ENCODE measurements around the gene ZFX. TPM values are rescaled to one million over a fixed set of nuclear protein-coding genes. Genes with fewer than 3 reads are reported as not detected.
"Not testable (repeated sequence)": the region's sequence is repeated elsewhere in the genome, so short reads cannot be mapped to it uniquely, and the experiment has no call there.

Gene ZFX
- total RNA-seq, 1 donor from 2014 or later, result 66.4 TPM

DNA sequence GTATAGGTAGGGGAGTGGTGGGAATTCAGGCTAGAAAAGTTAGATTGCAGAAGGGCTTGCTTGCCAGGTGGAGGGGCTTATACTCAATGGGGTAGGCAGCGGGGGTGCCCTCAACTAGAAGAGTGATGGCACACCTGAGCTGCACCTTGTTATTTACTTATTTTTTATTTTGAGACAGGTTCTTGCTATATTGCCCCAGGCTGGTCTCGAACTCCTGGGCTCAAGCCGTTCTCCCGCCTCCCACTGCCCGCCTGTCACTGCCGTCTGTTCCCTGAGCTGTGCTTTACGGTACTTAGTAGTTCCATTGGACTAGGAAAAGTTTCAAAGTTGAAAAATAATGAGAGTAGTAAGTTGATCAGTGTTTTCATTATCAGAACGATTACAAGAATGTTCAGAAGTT lies 2.0 kb downstream of the ZFX start:
- DNase-seq (ENCODE audit: low spot score), result no peak

- no peak for DNase-seq (ENCODE audit: low spot score)
Observed at GRCh38 chrX:24153178-24153795, 3.8 kb downstream of the ZFX start.

GRCh38 chrX:24153796-24154189 lies 4.3 kb downstream of the ZFX start:
- no peak for DNase-seq (ENCODE audit: low spot score)

- DNase-seq (ENCODE audit: low spot score), result no peak
Observed at GRCh38 chrX:24154490-24155034, 5.0 kb downstream of the ZFX start.

- DNase-seq (ENCODE audit: low spot score), result not testable (repeated sequence)
Observed at GRCh38 chrX:24155747-24156146, 6.2 kb downstream of the ZFX start.

- no peak for DNase-seq (ENCODE audit: low spot score)
Observed at GRCh38 chrX:24156177-24156576, 6.6 kb downstream of the ZFX start.

GRCh38 chrX:24158881-24159280 lies 9.4 kb downstream of the ZFX start:
- no peak for DNase-seq (ENCODE audit: low spot score)

DNA sequence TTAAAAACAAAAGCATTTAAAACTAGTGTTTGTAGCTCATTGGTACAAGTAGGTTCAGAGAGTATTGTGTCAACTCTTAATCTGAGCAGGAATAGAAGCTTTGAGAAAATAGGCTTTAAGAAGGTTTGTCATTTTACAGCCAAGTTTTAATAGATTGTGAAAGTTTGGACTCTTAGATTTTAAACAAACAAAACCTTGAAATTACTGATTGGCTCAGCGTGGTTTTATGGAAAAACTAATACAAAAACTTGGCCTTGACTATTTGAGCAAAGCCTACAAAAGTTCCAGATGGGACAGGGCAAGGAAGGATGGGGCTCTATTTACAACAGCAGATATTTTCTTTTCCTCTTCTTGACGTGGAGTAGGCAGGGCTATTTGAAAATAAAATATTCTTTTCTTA lies 16.5 kb downstream of the ZFX start:
- no peak for DNase-seq (ENCODE audit: low spot score)

- no peak for DNase-seq (ENCODE audit: low spot score)
Observed at GRCh38 chrX:24167719-24168472, 18.4 kb downstream of the ZFX start.

GRCh38 chrX:24168807-24169206 lies 19.3 kb downstream of the ZFX start:
- no peak for DNase-seq (ENCODE audit: low spot score)

DNA sequence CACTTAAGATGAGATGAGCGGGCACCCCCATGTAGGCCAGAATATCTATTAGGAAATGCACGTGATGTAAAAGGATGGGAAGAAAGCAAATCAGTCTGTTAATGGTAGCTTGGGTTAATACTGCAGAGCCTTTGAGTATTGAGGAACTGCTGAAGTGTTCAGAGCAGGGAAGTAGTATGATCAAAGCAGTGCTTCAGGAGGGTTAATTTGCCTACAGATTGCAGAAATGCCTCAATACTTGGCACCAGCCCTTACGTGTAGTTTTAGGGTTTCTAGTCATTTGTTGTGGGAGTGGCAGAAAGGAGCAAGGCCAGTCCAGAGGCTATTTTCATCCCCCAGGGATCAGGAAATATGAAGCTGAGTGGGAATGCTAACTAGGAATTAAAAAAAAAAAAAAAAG lies 19.7 kb downstream of the ZFX start:
- DNase-seq (ENCODE audit: low spot score), result no peak

DNA sequence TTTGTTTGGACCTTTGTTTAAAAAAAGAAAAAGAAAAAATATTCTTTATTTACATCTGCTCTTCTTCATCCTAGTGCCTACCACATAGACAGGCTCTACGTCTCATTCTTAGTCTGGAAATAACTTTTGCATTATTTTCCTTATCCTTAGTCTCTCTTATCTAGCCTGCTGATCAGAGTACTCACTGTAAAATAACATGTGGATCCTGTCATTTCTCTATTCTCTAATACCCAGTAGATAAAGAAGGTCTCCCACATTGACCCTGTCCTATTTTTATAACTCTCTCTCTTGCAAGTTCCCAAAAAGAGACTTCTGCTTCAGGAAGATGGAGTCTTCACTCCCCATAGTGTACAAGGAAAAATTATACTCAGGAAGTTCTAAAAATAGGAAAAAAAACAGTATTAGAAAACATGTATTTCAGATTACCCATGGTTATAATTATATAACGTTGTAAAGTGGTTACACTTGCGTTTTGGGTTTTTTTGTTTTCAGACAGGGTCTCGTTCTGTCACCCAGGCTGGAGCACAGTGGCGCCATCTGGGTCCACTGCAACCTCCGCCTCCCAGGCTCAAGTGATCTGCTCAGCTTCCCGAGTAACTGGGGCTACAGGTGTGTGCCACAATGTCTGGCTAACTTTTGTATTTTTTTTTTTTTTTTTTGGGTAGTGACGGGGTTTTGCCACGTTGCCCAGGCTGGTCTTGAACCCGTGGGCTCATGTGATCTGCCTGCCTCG lies 23.8 kb downstream of the ZFX start:
- no peak for DNase-seq (ENCODE audit: low spot score)

DNA sequence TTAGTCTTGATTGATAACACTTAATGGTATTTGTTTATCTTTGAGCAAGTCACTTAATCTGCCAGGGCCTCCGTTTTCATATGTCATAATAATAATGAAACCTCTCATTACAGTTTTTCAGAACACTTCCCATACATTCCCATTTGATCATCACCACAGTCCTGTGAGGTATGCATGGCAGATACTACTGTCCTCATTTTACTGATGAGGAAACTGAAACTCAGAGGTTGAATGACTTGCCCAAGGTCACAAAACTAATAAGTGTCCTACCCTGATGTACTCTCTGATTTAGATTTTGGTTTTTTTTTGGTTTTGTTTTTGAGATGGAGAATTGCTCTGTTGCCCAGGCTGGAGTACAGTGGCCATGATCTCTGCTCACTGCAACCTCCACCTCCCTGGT lies 25.7 kb downstream of the ZFX start:
- no peak for DNase-seq (ENCODE audit: low spot score)

- no peak for DNase-seq (ENCODE audit: low spot score)
Observed at GRCh38 chrX:24178441-24178840, 28.9 kb downstream of the ZFX start.

DNA sequence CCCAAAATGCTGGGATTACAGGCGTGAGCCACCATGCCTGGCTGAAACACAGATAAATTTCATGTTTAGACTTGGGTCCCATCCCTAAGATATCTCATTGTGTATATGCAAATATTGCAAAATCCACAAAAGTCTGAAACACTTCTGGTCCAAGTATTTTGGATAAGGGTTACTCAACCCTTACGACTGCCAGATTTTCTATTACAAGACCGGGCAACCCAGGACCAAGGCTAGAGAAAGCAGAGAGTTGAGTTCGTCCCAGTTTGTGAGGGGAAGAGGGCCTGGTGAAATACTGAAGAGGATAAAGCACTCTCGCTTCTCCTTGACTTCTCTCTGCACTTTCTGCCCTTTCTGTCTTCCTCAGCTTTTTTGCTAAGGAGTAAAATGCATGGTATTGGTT lies 34.5 kb downstream of the ZFX start:
- DNase-seq (ENCODE audit: low spot score), result no peak

GRCh38 chrX:24186483-24186882 lies 37.0 kb downstream of the ZFX start:
- DNase-seq (ENCODE audit: low spot score), result no peak

DNA sequence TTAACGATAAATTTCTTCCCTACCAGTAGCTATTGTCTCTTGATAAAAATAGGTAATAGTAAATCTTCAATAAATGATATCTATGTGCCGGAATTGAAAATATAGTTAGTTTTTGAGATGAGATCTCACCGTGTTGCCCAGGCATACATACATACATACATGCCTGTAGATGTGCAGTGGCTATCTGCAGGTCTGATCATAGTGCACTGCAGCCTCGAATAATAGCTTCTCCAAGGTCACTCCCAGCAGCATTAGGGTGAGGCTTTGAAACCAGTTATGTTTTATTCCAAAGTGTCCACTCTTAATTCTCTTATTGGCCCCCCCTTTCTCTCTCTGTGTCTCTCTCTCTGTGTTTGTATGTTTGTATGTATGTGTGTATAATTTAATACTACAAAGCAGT lies 37.5 kb downstream of the ZFX start:
- no peak for DNase-seq (ENCODE audit: low spot score)

- no peak for DNase-seq (ENCODE audit: low spot score)
Observed at GRCh38 chrX:24189490-24189889, 40.0 kb downstream of the ZFX start.

DNA sequence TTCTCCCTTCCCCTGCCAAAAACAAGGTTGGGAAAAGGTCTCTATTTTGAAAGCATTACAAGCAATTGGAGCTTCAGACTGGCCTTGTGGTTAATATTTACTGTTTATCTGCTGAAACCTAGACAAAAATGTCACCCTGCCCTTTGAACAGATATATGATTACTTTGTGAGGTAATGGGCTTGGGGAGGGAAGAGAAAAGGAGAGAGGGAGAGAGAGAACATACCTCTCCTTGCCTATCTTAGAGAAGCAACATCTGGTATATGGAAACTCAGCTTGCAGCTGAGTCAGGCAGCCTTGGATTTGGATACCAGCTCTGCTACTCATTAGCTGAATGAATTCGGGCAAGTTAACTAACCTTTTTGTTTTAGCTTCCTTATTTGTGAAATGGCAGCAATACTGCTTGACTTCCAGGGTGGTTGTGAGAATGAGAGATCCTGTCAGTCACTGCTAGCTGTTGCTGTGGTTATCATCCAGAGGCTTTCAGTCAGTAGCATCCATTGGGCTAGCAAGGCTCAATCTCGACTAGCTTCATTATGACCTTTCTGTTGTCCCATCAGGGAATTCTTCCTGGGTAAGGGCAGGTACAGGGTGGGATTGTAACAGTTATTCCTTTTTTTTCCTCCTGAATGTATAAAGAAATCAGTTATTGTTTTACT lies 41.1 kb downstream of the ZFX start:
- DNase-seq (ENCODE audit: low spot score), result no peak

DNA sequence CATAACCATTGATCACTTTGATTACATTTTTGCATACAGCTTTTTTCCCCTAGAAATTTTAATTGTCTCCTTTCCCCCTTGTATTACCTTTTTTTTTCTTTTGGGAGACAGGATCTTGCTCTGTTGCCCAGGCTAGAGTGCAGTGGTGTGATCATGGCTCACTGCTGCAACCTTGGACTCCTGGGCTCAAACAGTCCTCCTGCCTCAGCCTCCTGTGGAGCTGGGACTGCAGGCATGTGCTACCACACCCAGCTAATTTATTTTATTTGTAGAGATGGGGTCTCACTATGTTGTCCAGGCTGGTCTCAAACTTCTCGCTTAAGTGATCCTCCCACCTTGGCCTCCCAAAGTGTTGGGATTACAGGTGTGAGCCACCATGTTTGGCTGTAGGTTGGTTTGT lies 47.0 kb downstream of the ZFX start:
- no peak for DNase-seq (ENCODE audit: low spot score)

- no peak for DNase-seq (ENCODE audit: low spot score)
Observed at GRCh38 chrX:24198101-24198500, 48.6 kb downstream of the ZFX start.

- no peak for DNase-seq (ENCODE audit: low spot score)
Observed at GRCh38 chrX:24200133-24200532, 50.6 kb downstream of the ZFX start.
